ENCODE data around the gene MED12L.
A peak's percentile ranks its signal among the peaks of the same experiment; 100 is the strongest.
"Not testable (repeated sequence)": the region's sequence is repeated elsewhere in the genome, so short reads cannot be mapped to it uniquely, and the experiment has no call there.

MED12L gene

DNA sequence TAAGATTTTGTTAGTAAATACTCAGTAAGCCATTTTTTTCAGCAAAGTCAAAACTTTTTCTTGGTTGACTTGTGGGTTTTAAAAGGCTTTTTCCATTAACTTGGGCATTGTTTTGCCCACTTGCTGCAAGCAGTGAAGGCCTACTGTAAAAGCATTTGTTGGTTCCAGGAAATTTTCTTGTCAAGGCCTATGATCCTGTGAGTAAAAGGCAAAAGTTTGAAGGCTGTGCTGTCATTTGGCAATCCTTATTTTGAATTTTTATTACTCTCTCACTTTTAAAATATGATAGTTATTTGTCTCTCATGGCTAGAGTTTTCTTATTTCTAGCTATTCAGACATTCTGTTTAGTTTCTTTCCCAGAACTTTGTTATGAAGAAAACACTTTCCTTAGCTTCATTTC, 286.1 kb downstream of the MED12L start:
- DNase-seq: no peak

DNA sequence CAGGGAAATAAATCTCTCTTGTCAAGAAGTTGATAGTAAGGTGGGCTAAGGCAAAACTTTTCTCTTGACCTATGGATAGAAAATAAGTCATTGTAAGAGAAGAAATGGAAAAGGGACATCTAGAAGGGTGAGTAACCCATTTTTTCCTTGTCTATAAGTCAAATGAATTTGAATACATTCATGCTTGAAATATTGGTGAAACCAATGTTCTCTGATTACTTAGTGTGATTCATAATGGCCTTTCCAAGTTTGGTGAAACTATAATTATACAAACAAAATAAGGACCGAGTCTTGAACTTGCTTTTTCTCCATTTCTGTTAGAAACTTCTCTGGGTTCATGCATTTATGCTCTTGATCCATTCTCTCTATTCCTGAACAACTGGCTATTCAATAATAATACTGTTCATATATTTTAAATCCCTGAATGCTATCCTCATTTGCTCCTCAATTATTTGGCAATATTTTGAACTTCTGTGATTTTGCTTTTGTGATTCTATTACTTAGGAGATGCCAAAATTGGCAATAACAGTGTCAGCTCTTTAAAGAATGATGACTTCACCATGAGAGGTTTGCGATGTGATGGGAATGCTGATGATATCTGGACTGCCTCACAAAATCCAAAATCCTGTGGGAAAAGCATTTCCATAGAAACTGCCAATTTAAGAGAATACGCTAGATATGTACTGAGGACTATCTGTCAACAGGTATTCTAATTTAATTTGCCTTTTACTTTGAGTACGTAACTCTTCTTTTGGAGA, 286.8 kb downstream of the MED12L start:
- DNase-seq: no peak

DNA sequence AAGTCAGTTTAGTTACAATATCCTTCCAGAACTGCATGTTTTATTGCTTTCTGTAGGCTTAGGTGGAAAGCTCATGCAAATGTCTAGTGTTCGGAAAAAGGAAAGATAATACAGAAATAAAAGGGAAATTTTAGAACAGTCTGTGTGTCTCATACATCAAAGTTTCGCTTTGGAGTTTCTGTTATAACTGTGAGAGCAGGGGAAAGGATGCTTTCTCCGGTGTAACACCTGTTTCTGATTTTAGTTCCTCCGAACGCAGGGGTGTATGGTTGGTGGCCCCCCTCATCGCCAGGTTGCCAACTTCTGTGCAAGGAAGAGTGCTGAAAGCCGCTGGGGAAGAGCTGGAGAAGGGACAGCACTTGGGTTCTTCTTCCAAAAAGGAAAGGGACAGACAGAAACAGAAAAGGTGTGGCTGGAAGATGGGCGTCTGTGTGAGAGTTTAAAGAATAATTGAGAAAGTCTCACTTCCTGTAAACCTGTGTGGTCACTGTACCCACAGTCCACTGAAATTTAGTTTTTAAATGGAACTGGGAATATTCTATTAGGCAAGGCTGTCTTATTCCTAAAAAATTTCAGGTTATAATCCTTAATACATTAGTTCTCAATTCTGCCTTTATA, 292.4 kb downstream of the MED12L start:
- DNase-seq: no peak

GRCh38 chr3:151379083-151379734, 293.7 kb downstream of the MED12L start:
- peak in 12 of 51 donors; percentile 3 to 34 (median 20) for DNase-seq

- peak in 1 of 51 donors; percentile 9 for DNase-seq
Measured at GRCh38 chr3:151382671-151383070, 297.2 kb downstream of the MED12L start.

DNA sequence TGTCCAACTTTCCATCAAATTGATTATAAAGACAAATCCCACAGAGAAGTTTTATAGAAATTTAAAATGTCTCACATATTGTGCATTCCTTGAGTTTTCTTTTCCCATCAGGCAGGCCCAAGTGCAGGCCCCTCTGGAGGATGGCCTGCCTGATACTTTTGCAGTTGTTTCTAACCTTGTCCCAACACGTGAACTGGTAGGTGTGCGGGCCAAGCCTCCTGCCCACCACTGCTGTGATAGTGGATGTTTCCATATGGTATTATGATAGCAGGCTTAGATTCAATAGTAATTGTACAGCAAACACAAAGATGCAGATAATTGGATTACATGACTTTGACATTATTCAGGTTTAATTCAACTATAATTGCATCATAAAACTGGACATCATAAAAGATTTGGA, 297.6 kb downstream of the MED12L start:
- no peak for DNase-seq

GRCh38 chr3:151383956-151384355, 298.5 kb downstream of the MED12L start:
- no peak for DNase-seq

DNA sequence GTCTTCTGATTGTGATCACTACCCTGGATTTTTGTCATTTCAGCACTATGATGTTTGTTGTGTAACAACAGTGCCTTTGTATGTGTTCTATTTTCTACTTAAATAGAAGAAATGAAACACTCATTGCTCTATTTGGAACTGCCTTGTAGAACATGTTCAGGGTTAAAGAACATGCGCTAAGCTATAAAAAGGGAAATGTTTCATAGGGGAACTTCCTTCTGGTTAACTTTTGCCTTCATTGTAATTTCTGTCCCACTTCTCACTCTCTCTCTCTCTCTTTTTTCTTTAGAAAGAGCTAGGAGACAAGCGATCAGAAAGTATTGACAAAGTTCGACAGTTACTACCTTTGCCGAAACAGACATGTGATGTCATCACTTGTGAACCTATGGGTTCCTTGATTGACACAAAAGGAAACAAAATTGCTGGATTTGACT, 299.3 kb downstream of the MED12L start, which contains the start of gene P2RY12:
TSS of gene P2RY12 (minus strand) at position 13 of the 434 bp plus-strand sequence. CDS start 45,908 bp downstream, outside the sequence.
- no peak for DNase-seq

- no peak for DNase-seq
Measured at GRCh38 chr3:151386056-151386455, 300.6 kb downstream of the MED12L start.

GRCh38 chr3:151387432-151387831, 302.0 kb downstream of the MED12L start:
- DNase-seq: no peak

- DNase-seq: no peak
Measured at GRCh38 chr3:151387842-151388241, 302.4 kb downstream of the MED12L start.

DNA sequence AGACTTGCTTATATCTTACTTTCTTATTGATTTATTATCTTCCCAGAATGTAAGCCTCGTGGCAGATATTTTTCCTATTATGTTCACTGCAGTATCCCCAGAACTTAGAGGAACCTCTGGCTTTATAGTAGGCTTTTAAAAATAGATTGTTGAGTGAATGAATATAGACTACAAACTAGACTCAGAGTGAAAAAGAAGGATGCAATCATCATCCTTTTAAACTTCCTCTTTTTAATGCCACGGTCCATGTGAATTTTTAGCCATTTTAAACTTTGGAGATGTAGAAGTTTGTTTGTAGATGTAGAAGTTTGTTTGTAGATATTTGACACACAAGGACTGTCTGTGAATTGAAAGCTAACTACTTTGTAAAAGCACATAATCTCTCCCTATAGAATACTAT, 306.3 kb downstream of the MED12L start:
- no peak for DNase-seq

- not testable (repeated sequence) for DNase-seq
Measured at GRCh38 chr3:151392191-151392590, 306.7 kb downstream of the MED12L start.

- no peak for DNase-seq
Measured at GRCh38 chr3:151393146-151393830, 307.8 kb downstream of the MED12L start.

DNA sequence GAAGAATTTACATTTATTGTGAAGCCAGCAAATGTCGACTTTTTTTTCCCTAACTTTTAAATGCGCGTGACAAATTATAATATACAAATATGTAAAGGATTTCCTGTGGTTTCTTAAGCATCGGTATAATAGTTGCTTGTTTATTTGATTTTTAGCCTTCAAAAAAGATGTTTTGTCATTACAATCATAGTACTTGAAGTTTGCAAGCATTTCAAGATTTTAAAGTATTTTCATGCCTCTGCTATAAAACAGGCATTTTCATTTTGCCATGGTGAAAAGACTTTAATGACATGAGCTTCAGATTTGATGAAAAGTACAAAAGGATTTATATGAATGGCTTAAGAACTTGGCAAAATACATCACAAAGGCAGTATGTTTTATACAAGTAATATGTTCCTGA, 308.5 kb downstream of the MED12L start:
- DNase-seq: no peak

GRCh38 chr3:151394611-151395010, 309.1 kb downstream of the MED12L start:
- DNase-seq: no peak

DNA sequence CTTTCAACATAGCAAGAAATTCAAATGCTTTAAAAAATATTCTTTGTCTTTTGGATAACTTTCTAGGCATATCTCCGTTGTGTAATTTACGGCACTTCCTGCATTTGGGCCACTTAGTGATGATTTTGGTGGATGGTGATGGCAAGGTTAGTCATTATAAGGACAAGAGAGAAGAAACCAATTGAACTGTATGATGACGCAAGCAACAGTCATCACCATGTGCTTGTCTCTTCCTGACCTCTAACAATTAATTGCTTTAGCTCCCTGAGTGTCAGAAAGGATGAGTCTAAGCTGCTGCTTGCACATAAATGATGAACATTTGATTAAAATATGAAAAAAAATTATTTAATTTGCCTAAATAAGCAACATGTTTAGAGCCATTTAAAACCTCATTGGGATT, 310.3 kb downstream of the MED12L start:
- DNase-seq: no peak

- DNase-seq: no peak
Measured at GRCh38 chr3:151398895-151399294, 313.4 kb downstream of the MED12L start.

GRCh38 chr3:151400341-151400740, 314.9 kb downstream of the MED12L start:
- no peak for DNase-seq

GRCh38 chr3:151402349-151402748, 316.9 kb downstream of the MED12L start:
- DNase-seq: no peak

- DNase-seq: no peak
Measured at GRCh38 chr3:151403246-151403645, 317.8 kb downstream of the MED12L start.

DNA sequence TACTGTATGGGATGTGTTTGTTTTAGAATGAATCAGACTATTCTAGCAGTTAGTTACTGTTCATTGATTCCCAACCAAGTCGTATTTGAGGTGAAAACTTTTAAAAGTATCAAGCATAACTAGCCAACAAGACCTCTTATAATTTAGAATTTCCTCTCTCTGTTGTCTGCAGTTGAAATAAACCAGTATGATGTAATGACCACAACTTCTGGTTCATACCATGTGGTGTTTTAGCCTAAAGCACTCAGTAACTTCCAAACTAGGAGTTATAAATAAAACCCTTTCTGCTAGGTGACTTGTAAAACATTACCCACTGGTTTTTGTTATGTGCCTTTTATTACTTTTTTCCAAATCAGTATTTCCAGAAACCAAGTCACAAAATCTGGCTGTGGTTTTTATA, 318.9 kb downstream of the MED12L start:
- no peak for DNase-seq

All from hypothalamus (tissue), 51 donors.